Measurements from ENCODE around the gene RNU2-63P.
"Not testable (repeated sequence)": the region's sequence is repeated elsewhere in the genome, so short reads cannot be mapped to it uniquely, and the experiment has no call there.

RNU2-63P gene

DNA sequence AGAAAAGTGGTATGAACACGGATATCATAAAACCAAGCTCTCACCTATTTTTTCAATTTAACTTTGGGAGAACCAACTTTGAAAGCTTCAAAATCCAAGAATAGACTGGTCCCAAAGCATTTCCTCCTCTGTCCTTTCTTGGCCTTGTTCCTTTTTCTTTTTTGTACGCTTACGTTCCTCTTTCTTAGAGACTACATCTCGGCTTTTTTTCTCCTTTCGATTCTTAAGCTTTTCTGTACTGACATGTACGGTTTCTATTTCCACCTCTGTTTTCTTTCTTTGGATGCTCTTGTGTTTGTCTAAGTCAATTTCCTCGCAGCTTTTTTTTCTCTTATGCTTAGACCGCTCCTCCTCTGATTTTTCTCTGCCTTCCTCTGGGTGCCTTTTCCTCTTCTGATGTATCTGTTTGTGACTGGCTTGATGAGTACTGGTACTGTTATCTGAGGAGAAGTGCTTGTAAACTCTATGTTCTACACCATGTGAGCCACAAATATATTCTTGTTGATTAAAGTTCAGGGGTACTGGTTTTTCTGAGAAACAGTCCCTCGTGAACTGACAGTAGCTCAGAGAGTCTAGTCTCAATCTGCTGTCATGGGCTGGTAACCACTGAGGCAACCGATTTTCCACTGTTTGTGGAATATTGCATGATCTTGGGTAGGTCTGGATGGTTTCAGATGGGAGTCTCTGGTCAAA, 11.5 kb upstream of the RNU2-63P start:
- DNase-seq = no peak

DNA sequence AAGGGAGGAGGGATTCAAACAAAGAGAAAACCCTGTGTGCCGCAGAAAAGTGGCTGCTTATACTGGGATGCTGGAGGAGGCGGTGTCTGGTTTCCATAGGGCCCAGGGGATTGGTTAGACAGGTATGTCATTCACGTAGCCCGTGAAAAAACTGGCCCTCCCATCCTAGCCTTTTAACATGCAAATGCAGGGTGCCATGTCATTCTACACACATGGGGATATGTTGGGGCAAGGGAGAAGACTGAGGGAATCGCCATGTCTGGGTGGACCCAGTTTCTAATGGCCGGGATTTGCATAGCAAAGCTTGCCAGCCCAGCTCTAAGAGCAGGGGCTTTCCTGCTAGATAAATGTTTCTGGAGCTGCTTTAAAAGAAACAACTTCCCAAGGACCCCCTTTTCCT, 8.2 kb upstream of the RNU2-63P start:
- no peak for DNase-seq

DNA sequence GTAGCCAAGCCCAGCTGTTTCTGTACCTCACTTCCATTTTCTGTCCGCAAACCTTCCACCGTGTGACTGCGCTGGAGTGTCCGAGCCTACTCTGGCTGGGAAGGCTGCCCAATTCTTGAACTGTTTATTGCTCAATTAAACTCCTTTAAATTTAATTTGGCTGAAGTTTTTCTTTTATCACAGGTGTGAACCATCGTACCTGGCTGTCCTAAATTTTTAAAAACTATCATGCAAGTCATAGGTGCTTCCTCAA, 6.2 kb upstream of the RNU2-63P start:
- DNase-seq = no peak

DNA sequence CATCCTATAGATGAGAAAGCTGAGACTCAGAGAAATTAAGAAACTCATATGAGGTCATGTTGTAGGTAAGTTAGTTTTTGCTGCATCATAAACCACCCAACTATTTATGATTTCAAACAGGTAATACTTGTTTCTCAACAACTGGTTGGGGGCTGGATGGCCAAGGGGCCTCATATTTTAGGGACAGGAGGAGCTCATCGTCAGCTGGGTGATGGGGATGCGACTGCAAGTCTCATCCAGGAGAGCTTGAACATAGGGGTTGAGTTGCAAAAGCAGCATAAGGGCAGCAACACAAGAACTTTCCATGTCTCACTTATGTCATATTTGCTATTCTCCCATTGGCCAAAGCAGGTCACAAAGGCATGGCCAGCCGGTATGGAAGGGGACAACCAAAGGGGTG, 3.6 kb upstream of the RNU2-63P start:
- no peak for DNase-seq

DNA sequence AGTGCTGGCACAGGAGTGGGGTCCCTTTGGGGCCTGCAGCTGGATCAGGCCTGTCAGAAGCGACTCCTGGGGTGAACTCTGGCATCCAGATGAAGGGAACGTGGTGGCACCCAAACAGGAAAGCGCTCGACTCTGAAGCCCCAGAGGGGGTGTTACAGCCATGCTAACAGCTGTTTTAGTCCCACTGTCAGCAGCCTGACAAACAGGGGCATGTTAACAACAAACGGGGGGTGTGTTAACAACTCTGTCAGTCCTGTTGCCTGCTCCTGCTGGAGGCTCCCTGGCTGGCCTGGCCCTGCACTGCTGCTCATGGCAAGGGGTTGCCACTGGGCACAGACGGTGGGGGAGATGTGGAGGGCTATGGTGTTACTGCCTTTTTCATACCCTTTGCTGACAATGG, 2.6 kb upstream of the RNU2-63P start:
- DNase-seq = no peak

DNA sequence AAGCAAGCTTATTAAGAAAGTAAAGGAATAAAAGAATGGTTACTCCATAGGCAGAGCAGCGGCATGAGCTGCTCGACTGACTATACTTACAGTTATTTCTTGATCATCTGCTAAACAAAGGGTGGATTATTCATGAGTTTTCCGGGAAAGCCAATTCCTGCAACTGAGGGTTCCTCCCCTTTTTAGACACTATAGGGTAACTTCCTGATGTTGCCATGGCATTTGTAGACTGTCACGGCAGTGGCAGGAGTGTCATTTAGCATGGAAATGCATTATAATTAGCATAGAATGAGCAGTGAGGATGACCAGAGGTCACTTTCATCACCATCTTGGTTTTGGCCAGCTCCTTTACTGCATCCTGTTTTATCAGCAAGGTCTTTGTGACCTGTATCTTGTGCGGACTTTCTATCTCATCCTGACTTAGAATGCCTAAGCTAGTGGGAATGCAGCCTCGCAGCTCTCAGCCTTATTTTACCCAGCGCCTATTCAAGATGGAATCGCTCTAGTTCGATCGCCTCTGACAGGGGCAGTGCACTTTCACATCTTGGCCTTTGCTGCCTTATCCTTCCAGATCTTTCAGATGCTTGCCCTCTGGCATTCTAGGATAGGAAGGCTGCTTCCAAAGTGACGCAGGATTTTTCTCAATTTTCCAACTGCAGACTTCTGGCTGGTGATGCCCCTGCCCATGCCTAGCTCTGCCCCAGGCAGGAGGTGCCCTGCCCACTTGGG, 1.9 kb upstream of the RNU2-63P start:
- DNase-seq = not testable (repeated sequence)

DNA sequence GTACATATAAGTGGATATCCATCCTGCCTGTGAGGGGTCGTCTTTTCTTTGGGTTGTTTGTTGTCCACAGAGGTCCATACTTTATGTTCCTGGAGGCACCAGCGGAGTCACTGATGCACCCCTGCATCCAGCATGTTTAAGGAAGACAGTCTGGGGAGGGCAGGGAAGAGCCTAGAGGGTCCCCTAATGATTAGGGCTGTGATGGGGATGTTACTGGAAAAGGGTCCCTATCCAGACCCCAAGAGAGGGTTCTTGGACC, 1.4 kb upstream of the RNU2-63P start:
- not testable (repeated sequence) for DNase-seq

DNA sequence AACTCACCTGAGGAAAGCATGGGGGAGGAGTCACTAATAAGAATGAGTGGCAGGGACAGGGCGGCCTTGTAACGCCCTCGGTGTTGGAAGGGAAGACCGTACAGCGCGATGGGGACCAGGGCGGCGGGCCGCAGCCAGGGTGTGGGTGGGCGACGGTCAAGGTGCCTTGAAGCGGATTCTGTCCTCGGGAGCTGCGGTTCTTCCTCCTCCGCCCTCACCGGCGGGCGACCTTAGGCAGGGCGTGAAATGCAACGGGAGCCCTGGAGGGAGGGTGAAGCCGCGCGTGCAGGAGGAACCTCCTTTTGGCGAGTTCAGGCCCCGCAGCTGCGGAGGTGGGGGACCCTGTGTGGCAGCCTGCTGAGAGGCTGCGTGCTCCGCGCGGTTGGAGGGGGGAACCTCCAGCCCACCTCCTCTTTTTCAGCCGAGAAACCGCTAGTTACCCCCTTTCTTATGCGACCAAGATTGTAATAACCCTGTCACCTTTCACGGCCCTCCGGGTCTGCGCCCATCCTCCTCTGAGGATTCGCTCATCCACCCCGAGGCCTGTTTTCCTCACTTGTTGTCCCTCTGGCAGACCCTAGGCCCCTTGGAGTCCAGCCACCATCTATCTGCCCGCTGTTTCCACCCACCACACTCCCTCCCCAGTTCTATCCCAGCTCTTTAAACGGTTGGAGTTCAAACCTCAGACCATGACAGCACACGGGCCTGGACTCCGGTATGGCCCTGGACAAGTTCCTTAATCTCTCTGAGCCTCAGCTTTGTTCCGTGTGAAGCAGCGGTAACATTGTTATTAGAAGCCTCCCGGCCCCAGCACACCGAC, 823 bp upstream of the RNU2-63P start:
- DNase-seq = no peak

DNA sequence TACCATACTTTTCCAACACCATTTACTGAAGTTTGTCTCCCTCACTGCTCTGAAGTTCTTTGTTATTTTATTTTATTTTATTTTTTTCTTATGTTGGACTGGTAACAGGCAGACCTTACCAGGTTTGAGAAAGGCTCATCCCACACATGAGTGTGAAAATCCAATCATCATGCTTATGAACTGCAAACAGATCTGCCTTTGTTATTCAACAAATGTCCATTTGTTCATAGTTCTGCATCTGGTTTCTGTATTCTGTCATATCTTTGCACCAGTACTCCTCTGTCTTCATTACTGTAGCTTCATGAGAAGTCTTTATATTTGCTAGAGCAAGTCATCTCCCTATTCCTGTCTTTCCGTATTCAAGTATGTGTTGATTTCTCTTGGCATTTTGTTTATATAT, 5.3 kb downstream of the RNU2-63P start:
- no peak for DNase-seq

DNA sequence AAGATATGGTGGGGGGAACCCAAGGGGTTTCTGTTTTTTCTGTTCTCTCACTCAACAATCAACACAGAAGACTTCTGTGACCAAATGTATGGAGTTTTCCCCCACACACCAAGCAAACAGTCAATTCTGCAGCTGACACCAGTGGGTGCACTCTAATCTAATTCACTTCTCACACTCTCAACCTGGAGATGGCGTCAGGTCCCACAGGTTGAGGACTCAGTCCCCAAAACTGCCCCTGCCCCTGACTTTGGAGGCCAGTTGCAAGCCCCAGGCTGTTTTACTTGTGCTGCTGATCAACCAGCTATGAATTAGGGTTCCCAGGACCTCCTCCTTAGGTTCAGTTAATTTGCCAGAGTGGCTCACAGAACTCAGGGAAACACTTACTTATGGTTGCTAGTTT, 6.2 kb downstream of the RNU2-63P start:
- no peak for DNase-seq

DNA sequence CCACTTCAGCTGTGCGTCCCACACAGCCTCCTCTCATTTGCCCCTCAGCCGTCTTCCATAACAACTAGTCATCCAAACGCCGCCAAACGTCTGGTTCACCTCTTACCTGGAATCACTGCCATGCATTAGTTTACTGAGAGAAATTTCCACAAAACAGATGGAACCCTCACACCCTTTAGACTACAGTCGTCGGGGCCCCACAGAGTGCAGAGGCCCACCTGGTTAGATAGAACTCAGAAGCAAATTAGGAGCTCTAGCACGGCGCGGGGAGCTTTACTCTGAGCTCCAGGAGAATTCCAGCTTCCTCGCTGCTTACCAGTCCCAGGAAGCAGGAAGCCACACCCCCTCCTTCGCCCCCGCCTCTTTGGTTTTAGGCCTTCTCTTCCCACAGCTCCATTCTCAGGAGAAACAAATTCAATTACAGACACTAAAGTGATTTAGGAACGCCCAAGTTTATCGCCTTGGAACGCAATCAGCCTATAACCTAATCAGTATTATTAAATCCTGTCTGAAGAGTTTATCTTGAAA, 9.4 kb downstream of the RNU2-63P start:
- no peak for DNase-seq

DNA sequence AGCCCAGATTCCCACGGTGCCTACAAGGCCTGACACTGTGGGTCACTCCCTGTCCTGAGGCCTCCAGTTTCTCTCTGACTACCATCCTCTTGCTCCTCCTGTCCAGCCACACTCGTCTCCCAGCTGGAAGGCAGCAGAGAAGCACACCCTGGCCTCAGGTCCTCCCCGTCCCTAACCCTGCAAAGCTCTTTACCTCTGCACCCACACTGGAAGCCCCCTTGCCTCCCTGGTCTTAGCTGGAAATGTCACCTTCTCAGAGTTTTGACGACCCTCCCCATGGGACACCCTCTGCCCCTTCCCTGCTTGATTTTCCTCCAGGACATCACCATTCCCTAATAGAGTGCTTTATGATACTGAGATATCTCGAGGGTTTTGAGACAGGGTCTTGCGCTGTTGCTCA, 10.6 kb downstream of the RNU2-63P start:
- DNase-seq = no peak

DNA sequence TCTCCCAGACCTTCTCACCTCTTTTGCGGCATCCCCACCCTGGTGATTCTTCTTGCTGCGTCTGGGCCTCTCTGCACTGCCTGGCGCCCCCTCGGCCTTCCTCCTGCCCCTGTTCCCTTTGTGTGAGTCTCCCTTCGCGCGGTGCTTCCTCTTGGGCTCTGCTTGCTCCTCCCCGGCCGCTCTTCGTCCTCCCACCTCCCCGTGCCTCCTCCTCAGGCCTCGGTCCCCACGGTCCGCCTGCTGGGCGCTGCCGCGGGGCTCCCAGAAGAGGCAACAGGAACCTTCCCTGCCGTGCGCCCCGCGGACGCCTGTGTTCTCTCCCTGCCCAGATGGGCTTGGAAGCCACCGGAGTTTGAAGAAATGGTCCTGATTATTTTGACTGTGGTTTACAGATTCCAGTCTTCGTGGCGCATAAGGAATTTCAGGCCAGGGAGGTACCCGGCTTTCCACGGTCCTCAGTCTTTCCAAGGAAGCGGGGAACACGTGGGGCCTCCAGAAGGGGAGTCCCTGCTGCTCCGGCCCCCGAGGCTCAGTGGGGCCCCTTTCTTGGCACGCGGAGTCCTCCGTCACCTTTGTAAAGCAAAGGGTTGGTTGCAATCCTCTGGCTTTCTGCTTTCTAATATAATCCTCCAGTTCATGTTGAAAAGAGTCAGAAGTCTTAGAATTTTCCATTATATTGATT, 13.1 kb downstream of the RNU2-63P start:
- DNase-seq = no peak

DNA sequence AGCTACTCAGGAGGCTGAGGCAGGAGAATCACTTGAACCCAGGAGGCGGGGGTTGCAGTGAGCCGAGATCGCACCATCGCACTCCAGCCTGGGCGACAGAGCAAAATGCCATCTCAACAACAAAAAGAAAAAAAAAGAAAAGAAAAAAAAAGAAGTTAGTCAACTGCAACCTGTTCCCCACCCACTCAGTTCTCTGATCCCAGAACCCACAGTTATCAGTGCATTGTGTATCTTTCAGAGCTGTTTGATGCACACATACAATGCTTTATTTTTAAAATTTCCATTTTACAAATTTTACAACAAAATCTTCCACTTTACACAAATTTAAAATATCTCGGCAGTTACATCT, 14.0 kb downstream of the RNU2-63P start:
- no peak for DNase-seq

DNA sequence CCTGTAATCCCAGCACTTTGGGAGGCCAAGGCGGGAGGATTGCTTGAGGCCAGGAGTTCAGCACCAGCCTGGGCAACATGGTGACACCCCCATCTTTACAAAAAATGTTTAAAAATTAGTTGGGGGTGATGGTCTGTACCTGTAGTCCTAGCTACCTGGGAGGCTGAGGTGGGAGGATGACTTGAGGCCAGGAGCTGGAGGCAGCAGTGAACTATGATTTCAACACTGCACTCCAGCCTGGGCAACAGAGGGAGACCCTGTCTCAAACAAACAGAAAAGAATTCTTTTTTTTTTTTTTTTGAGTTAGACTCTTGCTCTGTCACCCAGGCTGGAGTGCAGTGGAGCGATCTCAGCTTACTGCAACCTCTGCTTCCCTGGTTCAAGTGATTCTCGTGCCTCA, 15.9 kb downstream of the RNU2-63P start:
- DNase-seq = not testable (repeated sequence)

DNA sequence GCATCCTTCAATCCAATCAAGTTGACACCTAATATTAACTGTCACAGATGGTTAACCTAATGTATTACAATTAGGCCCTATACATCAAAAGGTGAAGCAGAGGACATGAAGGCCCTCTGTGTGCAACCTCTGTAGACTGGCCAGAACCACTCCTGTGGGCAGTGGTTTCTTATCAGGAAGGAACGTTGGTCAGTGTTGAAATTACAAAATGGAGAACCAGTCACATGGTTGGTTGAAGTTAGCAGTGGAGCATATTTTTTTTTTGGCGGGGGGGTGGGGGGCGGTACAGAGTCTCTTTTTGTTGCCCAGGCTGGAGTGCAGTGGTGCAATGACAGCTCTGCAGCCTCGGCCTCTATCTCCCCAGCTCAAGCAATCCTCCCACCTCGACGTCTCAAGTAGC, 19.8 kb downstream of the RNU2-63P start:
- DNase-seq = no peak

DNA sequence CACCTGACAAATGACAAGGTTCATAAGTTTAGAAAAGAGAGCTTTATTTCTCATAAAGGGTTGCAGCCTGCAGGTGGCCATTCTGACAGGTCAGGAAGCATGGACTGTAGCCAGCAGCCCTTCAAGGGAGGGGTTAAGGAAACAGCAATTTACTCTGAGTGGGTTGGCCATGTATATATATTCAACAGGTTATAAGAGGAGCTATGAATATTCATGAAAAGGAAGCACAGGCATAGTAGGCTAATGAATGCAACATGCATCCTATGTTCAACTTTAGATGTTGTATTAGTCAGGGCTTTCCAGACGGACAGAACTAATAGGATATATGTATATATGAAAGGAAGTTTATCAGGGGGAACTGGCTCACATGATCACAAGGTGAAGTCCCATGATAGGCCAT, 20.6 kb downstream of the RNU2-63P start:
- DNase-seq = no peak

DNA sequence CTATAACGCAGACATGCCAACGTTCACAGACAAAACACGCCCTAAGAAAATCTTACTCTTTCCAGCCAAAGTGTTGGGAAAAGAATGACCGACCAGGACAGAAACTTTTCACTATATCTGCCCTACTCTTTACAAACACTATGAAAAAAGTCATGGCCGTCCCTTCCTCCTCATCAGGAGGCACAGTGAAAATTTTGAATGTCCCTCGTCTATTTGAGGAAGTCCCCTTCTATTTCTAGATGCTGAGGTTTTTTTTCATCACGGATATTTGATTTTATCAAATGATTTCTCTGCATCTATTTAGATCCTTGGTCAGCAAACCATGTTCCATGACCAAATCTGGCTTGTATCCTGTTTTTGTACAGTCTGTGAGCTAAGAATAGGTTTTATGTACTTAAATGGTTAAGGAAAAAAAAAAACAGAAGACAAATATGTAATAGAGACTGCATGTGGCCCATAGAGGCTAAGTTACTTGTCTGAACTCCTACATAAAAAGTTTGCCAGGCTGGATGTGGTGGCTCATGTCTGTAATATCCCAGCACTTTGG, 22.0 kb downstream of the RNU2-63P start:
- not testable (repeated sequence) for DNase-seq

DNA sequence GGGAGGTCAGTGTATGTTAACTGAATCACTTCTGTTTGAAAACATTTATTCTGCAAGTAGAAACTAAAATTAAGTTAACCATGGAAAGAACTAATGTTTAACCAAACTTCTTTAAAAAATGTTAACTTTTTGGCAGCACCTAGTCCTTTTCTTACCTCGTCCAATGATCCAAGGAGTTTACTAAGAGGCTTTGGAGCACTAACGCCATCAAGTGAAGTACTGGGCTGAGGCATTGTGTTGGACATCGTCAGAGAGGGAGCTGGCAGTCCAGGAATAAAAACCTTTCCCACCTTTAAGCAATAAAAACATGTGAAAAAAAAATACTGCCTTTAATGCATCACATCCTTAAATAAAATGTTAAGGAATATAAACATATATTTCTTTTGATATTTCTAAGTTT, 23.8 kb downstream of the RNU2-63P start:
- not testable (repeated sequence) for DNase-seq

DNA sequence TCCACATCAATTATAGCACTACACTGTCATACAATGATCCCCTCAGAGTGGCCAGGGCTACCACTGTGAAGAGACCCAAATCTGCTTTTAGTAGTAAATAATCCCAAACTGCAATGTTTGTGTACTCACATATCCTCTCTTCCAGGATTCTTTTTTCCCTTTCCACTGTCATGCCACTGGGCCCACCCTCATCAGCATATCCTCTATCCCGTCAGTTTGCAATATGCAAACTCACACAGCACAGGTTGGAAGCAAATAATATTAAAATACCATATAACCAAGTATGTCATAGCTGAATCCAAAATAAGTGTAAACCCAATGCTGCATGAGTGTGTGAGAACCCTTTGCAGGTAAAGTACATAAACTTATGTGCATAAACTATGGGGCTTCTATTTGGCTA, 28.9 kb downstream of the RNU2-63P start:
- DNase-seq = not testable (repeated sequence)

DNA sequence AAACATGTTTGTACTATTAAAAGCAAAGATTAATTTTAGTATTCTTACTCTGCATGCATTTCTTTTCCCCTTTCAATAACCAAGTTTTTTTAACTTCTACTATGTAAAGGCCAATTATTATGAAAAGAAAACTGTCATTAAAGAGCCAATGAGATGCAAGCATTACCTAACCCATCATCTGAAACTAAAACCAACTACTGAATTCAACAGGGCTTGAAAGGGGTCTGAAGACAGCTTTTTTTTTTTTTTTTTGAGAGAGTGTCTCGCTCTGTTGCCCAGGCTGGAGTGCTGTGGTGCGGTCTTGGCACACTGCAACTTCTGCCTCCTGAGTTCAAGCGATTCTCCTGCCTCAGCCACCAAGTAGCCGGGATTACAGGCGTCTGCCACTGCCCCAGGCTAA, 30.4 kb downstream of the RNU2-63P start:
- DNase-seq = not testable (repeated sequence)

DNA sequence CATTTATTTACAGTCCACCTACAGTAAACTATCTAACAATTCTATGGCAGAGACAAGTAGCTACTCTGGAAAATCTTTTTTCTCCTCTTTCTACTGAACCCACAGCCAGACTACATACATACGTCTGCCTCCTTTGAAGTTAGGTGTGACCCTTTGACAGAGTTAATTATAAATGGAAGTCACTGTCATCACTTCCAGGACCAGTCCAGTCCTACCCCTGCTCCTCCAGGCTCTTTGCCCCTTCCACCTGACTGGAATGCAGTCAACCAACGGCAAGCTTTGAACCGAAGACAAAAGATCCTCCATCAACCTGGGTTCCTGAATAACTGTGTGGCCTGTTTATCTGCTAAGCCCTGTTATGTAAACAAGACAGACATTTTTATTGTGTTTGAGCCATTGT, 35.2 kb downstream of the RNU2-63P start:
- DNase-seq = not testable (repeated sequence)

DNA sequence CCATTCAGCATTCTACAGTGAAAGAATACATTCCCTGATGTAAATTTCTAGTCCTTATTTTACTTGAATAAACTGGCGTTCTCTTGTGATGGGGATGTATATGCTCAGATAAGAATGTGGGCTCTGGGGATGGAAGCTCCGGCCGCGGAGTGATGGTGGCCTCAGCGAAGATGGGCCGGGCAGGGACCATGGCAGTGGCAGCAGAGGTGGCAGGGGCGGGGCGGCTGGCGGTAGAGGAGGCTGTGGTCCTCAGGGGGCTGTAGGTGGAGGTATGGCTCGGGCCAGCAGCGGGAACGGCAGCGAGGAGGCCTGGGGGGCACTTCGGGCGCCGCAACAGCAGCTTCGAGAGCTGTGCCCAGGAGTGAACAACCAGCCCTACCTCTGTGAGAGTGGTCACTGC, 44.0 kb downstream of the RNU2-63P start:
- DNase-seq = not testable (repeated sequence)

Data from NCI-H2081 treated with DMSO at 0.1 percent for 48 hours (cell line).